OCI-LY7 (cell line): ENCODE data around the gene GMCL1. TPM values are rescaled to one million over a fixed set of nuclear protein-coding genes. Genes with fewer than 3 reads are reported as not detected.

ENCODE experiments used
- BruUV-seq: library from RNA; stranded (reverse); fragments of 400-500 nt; replicated peaks from 2 replicates; lab custom pipeline; 2021; lab: Mats Ljungman, UMichigan
- CTCF ChIA-PET: fragments of 300-600 bp; sonication (Branson Sonifier 250); formaldehyde crosslinking; loops from one replicate; lab custom pipeline; 2022; ENCODE audit warnings: antibody characterized with exemption; ENCODE audit not compliant: unreplicated experiment; lab: Charles Lee
- POLR2A ChIA-PET: fragments of 300-600 bp; sonication (Branson Sonifier 250); formaldehyde crosslinking; loops from one replicate; lab custom pipeline; 2022; ENCODE audit warnings: antibody characterized with exemption; lab: Charles Lee
- DNase-seq: peaks from one replicate; pipeline ENCODE4 v3.0.0-alpha.2; 2015; ENCODE audit warnings: low spot score
- H2AFZ ChIP-seq: fragments of 200-600 bp; sonication (generic), shearing (Covaris generic); 2 replicates; pipeline ENCODE4 v1.6.1; 2014; ENCODE audit warnings: mild to moderate bottlenecking, antibody characterized with exemption, low read length, moderate library complexity
- H3K27ac ChIP-seq: fragments of 200-600 bp; sonication (generic); 2 replicates; pipeline ENCODE4 v1.5.1; 2014; ENCODE audit warnings: mixed run types, low read depth, mild to moderate bottlenecking, moderate library complexity, low read length, inconsistent platforms; ENCODE audit not compliant: poor library complexity, severe bottlenecking
- H3K36me3 ChIP-seq: fragments of 200-600 bp; sonication (generic); 2 replicates; pipeline ENCODE4 v1.6.1; 2014; ENCODE audit warnings: mild to moderate bottlenecking, antibody characterized with exemption, low read length, moderate library complexity, mixed read lengths; ENCODE audit not compliant: insufficient read depth
- H3K4me1 ChIP-seq: fragments of 200-600 bp; sonication (generic); 2 replicates; pipeline ENCODE4 v1.5.1; 2014; ENCODE audit warnings: mild to moderate bottlenecking, low read length; ENCODE audit not compliant: insufficient read depth, poor library complexity, severe bottlenecking
- H3K4me2 ChIP-seq: fragments of 200-600 bp; sonication (generic); 2 replicates; pipeline ENCODE4 v1.6.1; 2014; ENCODE audit warnings: mild to moderate bottlenecking, low read length
- H3K4me3 ChIP-seq: fragments of 200-600 bp; sonication (generic); 2 replicates; pipeline ENCODE4 v1.5.1; 2014; ENCODE audit warnings: mild to moderate bottlenecking, low read depth, low read length; ENCODE audit not compliant: poor library complexity, severe bottlenecking
- H3K79me2 ChIP-seq: fragments of 200-600 bp; sonication (generic); 2 replicates; pipeline ENCODE4 v1.6.1; 2016; ENCODE audit warnings: low read depth, mild to moderate bottlenecking, low read length, moderate library complexity, mixed read lengths; ENCODE audit not compliant: insufficient read depth
- H3K9me2 ChIP-seq: fragments of 200-600 bp; sonication (generic); 2 replicates; pipeline ENCODE4 v1.6.1; 2016; ENCODE audit warnings: mild to moderate bottlenecking, low read length, mixed read lengths; ENCODE audit not compliant: insufficient read depth
- H3K9me3 ChIP-seq: fragments of 200-600 bp; sonication (generic); 2 replicates; pipeline ENCODE4 v1.6.1; 2014; ENCODE audit warnings: mild to moderate bottlenecking, mixed run types, low read length, mixed read lengths
- H4K20me1 ChIP-seq: fragments of 200-600 bp; sonication (generic); 2 replicates; pipeline ENCODE4 v1.6.1; 2014; ENCODE audit warnings: mild to moderate bottlenecking, antibody characterized with exemption, low read length, moderate library complexity, mixed read lengths; ENCODE audit not compliant: insufficient read depth
- EZH2phosphoT487 ChIP-seq: fragments of 200-600 bp; sonication (generic); IDR thresholded peaks from 2 replicates; pipeline ENCODE4 v1.6.1; 2018; ENCODE audit warnings: low read depth, borderline replicate concordance, mild to moderate bottlenecking, mixed run types, antibody characterized with exemption, low read length, moderate library complexity, mixed read lengths
- intact Hi-C: fragments of 100-400 bp; cut with micrococcal nuclease; formaldehyde crosslinking; loops from one replicate; pipeline ENCODE4 v1.10.0; 2022; ENCODE audit not compliant: unreplicated experiment
- total RNA-seq, 2 experiments: library from RNA; depleted of rRNA in 1 of 2; stranded (reverse); fragments of >200 nt in 1 of 2; shearing (Covaris generic) in 1 of 2; gene quantifications; 2 replicates each; pipeline ENCODE4 v1.2.3, GENCODE V29; 2014 to 2022
- TF ChIP-seq, protein P1 (sequence below): fragments of 200-600 bp; sonication (generic); conservative IDR thresholded peaks from 2 replicates; pipeline ENCODE4 v1.5.1; 2014; ENCODE audit warnings: mild to moderate bottlenecking, antibody characterized with exemption, low read length, moderate library complexity, mixed read lengths

Gene GMCL1
- total RNA-seq, 2 experiments from 2014 or later, result 14.4 to 25.9 TPM

DNA sequence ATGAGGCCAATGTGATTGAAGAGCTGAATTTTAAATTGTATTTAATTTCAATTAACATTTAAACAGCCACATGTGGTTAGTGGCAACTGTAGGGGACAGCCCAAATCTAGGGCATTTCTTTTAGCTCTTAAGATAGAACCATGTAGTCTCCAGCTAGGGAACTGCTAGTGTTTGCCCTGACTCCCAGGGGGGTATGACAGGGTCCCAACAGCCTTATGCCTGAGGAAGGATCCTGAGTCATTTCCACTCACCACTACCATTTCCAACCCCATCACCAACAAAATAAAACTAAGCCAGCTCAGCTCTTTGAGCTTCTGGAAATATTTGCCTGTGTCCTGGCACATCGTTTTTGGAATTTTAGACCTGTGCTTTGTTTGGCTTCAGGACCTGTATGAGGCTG is 13.7 kb upstream of the GMCL1 start:
- ChIA-PET CTCF (interaction anchor here (0.6 to 3.9 kb wide), 4 partner anchors 16 to 442 kb away, joined by 3 to 27 read pairs (median 4); no protein-coding TSS in a partner anchor), POLR2A (interaction anchor here (1.2 to 5.5 kb wide), 3 partner anchors 13 to 91 kb away, joined by 3 to 33 read pairs (median 4); partner anchors contain the start of gene GMCL1)
- Histone ChIP-seq H3K36me3 (no peaks in the 10 kb centered on the region), H3K9me3 (no peaks in the 10 kb centered on the region), H3K9me2 (no peaks in the 10 kb centered on the region), H2AFZ (no peak overlapping the region), H3K4me2 (no peak overlapping the region), H3K79me2 (no peaks in the 10 kb centered on the region), H3K27ac (no peak overlapping the region), H3K4me1 (peaks cover 3% of the 10 kb centered on the region), H4K20me1 (no peaks in the 10 kb centered on the region), H3K4me3 (no peak overlapping the region)
- intact Hi-C loops, result no loop called here
- no TSS peak for BruUV-seq
- TF ChIP-seq, protein P1, sequence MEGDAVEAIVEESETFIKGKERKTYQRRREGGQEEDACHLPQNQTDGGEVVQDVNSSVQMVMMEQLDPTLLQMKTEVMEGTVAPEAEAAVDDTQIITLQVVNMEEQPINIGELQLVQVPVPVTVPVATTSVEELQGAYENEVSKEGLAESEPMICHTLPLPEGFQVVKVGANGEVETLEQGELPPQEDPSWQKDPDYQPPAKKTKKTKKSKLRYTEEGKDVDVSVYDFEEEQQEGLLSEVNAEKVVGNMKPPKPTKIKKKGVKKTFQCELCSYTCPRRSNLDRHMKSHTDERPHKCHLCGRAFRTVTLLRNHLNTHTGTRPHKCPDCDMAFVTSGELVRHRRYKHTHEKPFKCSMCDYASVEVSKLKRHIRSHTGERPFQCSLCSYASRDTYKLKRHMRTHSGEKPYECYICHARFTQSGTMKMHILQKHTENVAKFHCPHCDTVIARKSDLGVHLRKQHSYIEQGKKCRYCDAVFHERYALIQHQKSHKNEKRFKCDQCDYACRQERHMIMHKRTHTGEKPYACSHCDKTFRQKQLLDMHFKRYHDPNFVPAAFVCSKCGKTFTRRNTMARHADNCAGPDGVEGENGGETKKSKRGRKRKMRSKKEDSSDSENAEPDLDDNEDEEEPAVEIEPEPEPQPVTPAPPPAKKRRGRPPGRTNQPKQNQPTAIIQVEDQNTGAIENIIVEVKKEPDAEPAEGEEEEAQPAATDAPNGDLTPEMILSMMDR, result no peak
- TF ChIP-seq EZH2phosphoT487, result no peak
- no peak for DNase-seq

DNA sequence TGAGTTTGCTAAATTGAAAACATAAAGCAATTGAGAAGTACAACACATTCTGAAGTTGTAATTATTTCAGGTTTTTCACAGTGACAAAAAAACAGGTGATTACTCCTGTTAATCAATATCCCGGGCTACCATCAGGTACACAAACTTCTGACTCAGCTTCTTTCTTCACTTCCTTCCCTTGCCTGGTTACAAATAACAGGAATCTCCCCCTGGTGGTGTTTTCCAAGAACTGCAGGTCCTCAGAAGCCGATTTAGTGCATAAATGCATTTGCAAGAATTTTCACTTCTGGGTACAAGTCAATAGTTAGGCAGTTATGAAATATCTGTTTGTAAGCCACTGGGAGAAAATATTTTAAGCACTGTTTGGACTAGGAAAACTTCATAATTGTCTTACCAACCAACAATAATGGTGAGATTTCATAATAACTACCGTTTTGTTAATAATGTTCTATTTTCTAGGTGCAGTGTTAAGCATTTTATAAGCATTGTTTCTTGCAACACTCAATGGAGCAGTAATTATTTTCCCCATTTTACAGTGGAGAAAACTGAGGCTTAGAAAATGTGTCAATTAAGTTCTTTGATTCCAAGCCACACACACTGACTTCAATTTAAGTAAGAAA is 12.4 kb upstream of the GMCL1 start:
- Histone ChIP-seq H3K79me2 (no peaks in the 10 kb centered on the region), H2AFZ (no peak overlapping the region), H4K20me1 (no peaks in the 10 kb centered on the region), H3K27ac (no peak overlapping the region), H3K4me1 (peaks cover 3% of the 10 kb centered on the region), H3K9me3 (no peaks in the 10 kb centered on the region), H3K36me3 (no peaks in the 10 kb centered on the region), H3K9me2 (no peaks in the 10 kb centered on the region), H3K4me3 (no peak overlapping the region), H3K4me2 (no peak overlapping the region)
- CTCF ChIA-PET, result interaction anchor here (1.4 to 3.9 kb wide), 2 partner anchors 17 to 92 kb away, joined by 4 to 27 read pairs; no protein-coding TSS in a partner anchor
- POLR2A ChIA-PET, result interaction anchor here (0.6 to 5.5 kb wide), 2 partner anchors 92 to 184 kb away, joined by 4 to 33 read pairs; no protein-coding TSS in a partner anchor
- peak; percentile 89 for DNase-seq
- TF ChIP-seq, protein P1, result peak; percentile 95
- no peak for TF ChIP-seq EZH2phosphoT487
- intact Hi-C loops, result loop anchor here (1.0 kb wide), 1 partner anchor 93 kb away; no protein-coding TSS in a partner anchor
- BruUV-seq, result no TSS peak
